GM10248 (cell line): ENCODE measurements around the gene RAB33B.

ENCODE experiments used
- CTCF ChIA-PET: fragments of 300-600 bp; sonication (Branson Sonifier 250); formaldehyde crosslinking; extraction: SDS; loops from one replicate; lab custom pipeline; 2021; ENCODE audit warnings: antibody characterized with exemption; lab: Yijun Ruan, JAX
- POLR2A ChIA-PET: fragments of 350-650 bp; sonication (Branson Sonifier 250); formaldehyde crosslinking; extraction: SDS; loops from one replicate; lab custom pipeline; 2020; ENCODE audit warnings: antibody characterized with exemption; lab: Yijun Ruan, JAX
- DNase-seq: peaks from one replicate; pipeline ENCODE4 v3.0.0; 2012; ENCODE audit errors: extremely low spot score
- TF ChIP-seq, protein P1 (sequence below): IDR thresholded peaks from 2 replicates; pipeline ENCODE4 v1.5.1; 2012; ENCODE audit warnings: mild to moderate bottlenecking, low read depth; ENCODE audit errors: extremely low read depth, missing control alignments, control extremely low read depth

RAB33B gene

GRCh38 chr4:139470295-139470694 is 16.4 kb downstream of the RAB33B start:
- TF ChIP-seq, protein P1, sequence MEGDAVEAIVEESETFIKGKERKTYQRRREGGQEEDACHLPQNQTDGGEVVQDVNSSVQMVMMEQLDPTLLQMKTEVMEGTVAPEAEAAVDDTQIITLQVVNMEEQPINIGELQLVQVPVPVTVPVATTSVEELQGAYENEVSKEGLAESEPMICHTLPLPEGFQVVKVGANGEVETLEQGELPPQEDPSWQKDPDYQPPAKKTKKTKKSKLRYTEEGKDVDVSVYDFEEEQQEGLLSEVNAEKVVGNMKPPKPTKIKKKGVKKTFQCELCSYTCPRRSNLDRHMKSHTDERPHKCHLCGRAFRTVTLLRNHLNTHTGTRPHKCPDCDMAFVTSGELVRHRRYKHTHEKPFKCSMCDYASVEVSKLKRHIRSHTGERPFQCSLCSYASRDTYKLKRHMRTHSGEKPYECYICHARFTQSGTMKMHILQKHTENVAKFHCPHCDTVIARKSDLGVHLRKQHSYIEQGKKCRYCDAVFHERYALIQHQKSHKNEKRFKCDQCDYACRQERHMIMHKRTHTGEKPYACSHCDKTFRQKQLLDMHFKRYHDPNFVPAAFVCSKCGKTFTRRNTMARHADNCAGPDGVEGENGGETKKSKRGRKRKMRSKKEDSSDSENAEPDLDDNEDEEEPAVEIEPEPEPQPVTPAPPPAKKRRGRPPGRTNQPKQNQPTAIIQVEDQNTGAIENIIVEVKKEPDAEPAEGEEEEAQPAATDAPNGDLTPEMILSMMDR, result no peak
- POLR2A ChIA-PET, result no interaction called here
- DNase-seq, result no peak
- CTCF ChIA-PET, result interaction anchor here (0.7 to 0.9 kb wide), 2 partner anchors 15 to 18 kb away, joined by 3 read pairs; no protein-coding TSS in a partner anchor

- ChIA-PET CTCF (interaction anchor here (0.7 to 1.1 kb wide), 3 partner anchors 16 to 45 kb away, joined by 3 read pairs; no protein-coding TSS in a partner anchor), POLR2A (no interaction called here)
- TF ChIP-seq, protein P1, result no peak
- no peak for DNase-seq
Observed at GRCh38 chr4:139470997-139471665, 17.2 kb downstream of the RAB33B start.

- CTCF ChIA-PET, result no interaction called here
- DNase-seq, result no peak
- TF ChIP-seq, protein P1, result no peak
- POLR2A ChIA-PET, result no interaction called here
Observed at GRCh38 chr4:139472852-139473251, 18.9 kb downstream of the RAB33B start.

GRCh38 chr4:139476363-139476762 is 22.4 kb downstream of the RAB33B start:
- ChIA-PET POLR2A (no interaction called here), CTCF (interaction anchor here (0.9 to 1.1 kb wide), 2 partner anchors 11 to 86 kb away, joined by 3 to 4 read pairs; no protein-coding TSS in a partner anchor)

DNA sequence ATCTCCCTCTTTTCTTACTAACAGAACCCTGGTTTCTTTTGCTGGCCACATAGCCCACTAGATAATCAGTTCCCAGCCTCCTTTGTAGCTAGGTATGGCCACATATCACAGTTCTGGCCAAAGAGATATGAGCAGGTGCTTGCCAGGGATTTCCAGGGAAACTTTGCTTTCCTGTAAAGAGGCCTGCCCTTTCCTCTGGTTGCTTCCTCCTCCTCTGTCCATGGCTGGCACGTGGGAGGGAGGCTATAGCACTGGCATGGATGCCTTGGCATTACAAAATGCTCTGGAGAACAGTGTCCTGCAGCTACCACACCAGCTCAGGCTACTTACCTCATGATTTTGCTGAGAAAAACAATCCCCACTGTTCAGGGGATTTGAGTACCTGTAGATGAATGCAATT is 27.5 kb downstream of the RAB33B start:
- no peak for DNase-seq
- ChIA-PET CTCF (interaction anchor here (1.2 kb wide), 1 partner anchor 10 kb away, joined by 3 read pairs; no protein-coding TSS in a partner anchor), POLR2A (no interaction called here)
- TF ChIP-seq, protein P1, result no peak

More at GRCh38 chr4:139476363-139476762, 22.4 kb downstream of the RAB33B start:
- no peak for DNase-seq
- TF ChIP-seq, protein P1, result no peak

DNA sequence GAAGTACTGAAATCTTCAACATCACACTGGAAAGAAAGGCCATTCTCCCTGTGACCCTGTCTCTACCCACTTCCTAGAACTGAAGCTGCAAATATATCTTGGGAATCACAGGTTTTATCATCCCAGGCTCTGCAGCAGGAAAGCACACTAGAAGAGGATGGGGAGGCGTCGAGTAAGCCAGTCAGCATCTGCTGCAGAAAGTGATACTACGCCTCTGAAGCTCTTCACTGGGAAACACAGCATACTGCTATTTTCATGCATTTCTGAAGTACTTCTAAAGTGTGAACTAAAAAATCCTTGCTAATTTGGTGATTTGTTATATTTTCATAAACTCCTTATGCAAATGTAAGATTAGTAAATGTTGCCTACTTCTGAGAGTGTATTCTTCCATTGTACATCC is 29.1 kb downstream of the RAB33B start:
- POLR2A ChIA-PET, result no interaction called here
- DNase-seq, result no peak
- CTCF ChIA-PET, result no interaction called here
- TF ChIP-seq, protein P1, result no peak
